Colon (tissue), 2 donors: Measurements from ENCODE around the gene MMP28.

Source experiments
- FAIRE-seq: peaks from 2 replicates; lab custom pipeline; 2012; peaks lifted over from hg19 to GRCh38; lab: Jason Lieb, UNC
- donor health status: control.
- donor health status: control.

The MMP28 gene

GRCh38 chr17:35723735-35724134 is 71.7 kb downstream of the MMP28 start:
- no peak for FAIRE-seq

DNA sequence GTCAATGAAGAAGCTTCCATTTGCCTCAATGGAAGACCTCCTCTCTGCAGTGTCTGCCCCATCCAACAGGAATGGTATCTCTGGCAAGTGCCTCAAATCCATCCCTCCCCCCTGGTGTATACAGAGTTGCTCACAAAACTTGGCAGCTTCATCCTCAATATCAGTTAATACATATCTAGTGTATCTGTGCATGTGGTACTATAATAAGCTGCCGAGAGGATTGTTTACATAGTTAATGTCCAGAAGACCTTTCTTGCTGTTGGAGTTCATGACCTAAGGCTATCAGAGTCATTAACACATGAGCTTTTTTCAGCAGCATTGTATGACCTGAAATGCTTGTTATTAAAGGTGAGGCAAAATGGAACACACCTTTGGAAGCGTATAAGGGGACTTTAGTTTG is 78.0 kb downstream of the MMP28 start:
- FAIRE-seq: no peak

- FAIRE-seq: no peak
These were observed 78.5 kb downstream of the MMP28 start for GRCh38 chr17:35716897-35717465.

- FAIRE-seq: no peak
These were observed 79.3 kb downstream of the MMP28 start for GRCh38 chr17:35716173-35716572.
